HEK293 (cell line): ENCODE measurements around the gene BTNL8.

Experiments used
- CTCF ChIA-PET: fragments of 350-600 bp; formaldehyde crosslinking; extraction: SDS; loops from one replicate; lab custom pipeline; 2021; ENCODE audit warnings: antibody characterized with exemption; lab: Yijun Ruan, JAX
- POLR2A ChIA-PET: fragments of 300-600 bp; formaldehyde crosslinking; extraction: SDS; loops from one replicate; lab custom pipeline; 2020; ENCODE audit warnings: antibody characterized with exemption, inconsistent platforms; lab: Yijun Ruan, JAX
- H3K27ac ChIP-seq: fragments of 200-500 bp; sonication (Bioruptor generic); 2 replicates; pipeline ENCODE4 v1.5.1; 2014; ENCODE audit warnings: low read depth, low read length, control low read depth, inconsistent platforms; ENCODE audit errors: extremely low read depth
- H3K36me3 ChIP-seq, 2 experiments: fragments of 200-500 bp in 1 of 2; sonication (Bioruptor generic) in 1 of 2; 1 replicate in 1 of 2; 2 replicates in 1 of 2; pipeline ENCODE4 v1.5.1; 2014 to 2017; ENCODE audit warnings: inconsistent platforms in 2 of 2, low read length in 2 of 2; ENCODE audit not compliant: control insufficient read depth in 2 of 2, insufficient read depth in 1 of 2
- H3K4me1 ChIP-seq: fragments of 200-500 bp; sonication (Bioruptor generic); 2 replicates; pipeline ENCODE4 v1.5.1; 2014; ENCODE audit warnings: mild to moderate bottlenecking, low read length, inconsistent platforms; ENCODE audit not compliant: control insufficient read depth, insufficient read depth
- H3K4me3 ChIP-seq: 2 replicates; pipeline ENCODE4 v1.5.1; 2011; ENCODE audit warnings: low read depth, mild to moderate bottlenecking, control low read depth, low read length, moderate library complexity
- H3K9me3 ChIP-seq: fragments of 200-500 bp; sonication (Bioruptor generic); 2 replicates; pipeline ENCODE4 v1.5.1; 2014; ENCODE audit warnings: low read depth, low read length, inconsistent platforms; ENCODE audit not compliant: control insufficient read depth, insufficient read depth
- FEZF1 ChIP-seq: fragments of 450-650 bp; formaldehyde crosslinking; IDR thresholded peaks from 2 replicates; pipeline ENCODE4 v1.5.1; 2016; ENCODE audit warnings: missing biosample characterization, missing genetic modification characterization
- GLI4 ChIP-seq: fragments of 450-650 bp; formaldehyde crosslinking; IDR thresholded peaks from 2 replicates; pipeline ENCODE4 v1.5.1; 2016; ENCODE audit warnings: missing biosample characterization, missing genetic modification characterization
- PRDM4 ChIP-seq: fragments of 450-650 bp; formaldehyde crosslinking; IDR thresholded peaks from 2 replicates; pipeline ENCODE4 v1.5.1; 2017; ENCODE audit warnings: missing biosample characterization, missing genetic modification characterization
- ZBTB48 ChIP-seq: fragments of 450-650 bp; formaldehyde crosslinking; IDR thresholded peaks from 2 replicates; pipeline ENCODE4 v1.5.1; 2016; ENCODE audit warnings: missing biosample characterization, missing genetic modification characterization
- ZBTB49 ChIP-seq: fragments of 450-650 bp; formaldehyde crosslinking; IDR thresholded peaks from 2 replicates; pipeline ENCODE4 v1.5.1; 2016; ENCODE audit warnings: missing biosample characterization, missing genetic modification characterization, low read depth
- ZNF155 ChIP-seq: fragments of 450-650 bp; formaldehyde crosslinking; IDR thresholded peaks from 2 replicates; pipeline ENCODE4 v1.5.1; 2016; ENCODE audit warnings: missing biosample characterization, missing genetic modification characterization
- ZNF174 ChIP-seq: fragments of 450-650 bp; formaldehyde crosslinking; IDR thresholded peaks from 2 replicates; pipeline ENCODE4 v1.5.0; 2017; ENCODE audit warnings: missing biosample characterization, mild to moderate bottlenecking, missing genetic modification characterization
- ZNF24 ChIP-seq: fragments of 450-650 bp; formaldehyde crosslinking; IDR thresholded peaks from 2 replicates; pipeline ENCODE4 v1.5.1; 2016; ENCODE audit warnings: missing biosample characterization, missing genetic modification characterization
- ZNF394 ChIP-seq: fragments of 450-650 bp; formaldehyde crosslinking; IDR thresholded peaks from 2 replicates; pipeline ENCODE4 v1.5.1; 2016; ENCODE audit warnings: missing biosample characterization, missing genetic modification characterization, mild to moderate bottlenecking, moderate library complexity, borderline replicate concordance
- ZNF514 ChIP-seq: fragments of 450-650 bp; formaldehyde crosslinking; IDR thresholded peaks from 2 replicates; pipeline ENCODE4 v1.5.1; 2016; ENCODE audit warnings: missing biosample characterization, missing genetic modification characterization
- ZNF549 ChIP-seq: fragments of 450-650 bp; IDR thresholded peaks from 2 replicates; pipeline ENCODE4 v1.5.1; 2018; ENCODE audit warnings: missing biosample characterization, missing genetic modification characterization, mild to moderate bottlenecking, inconsistent platforms, moderate library complexity
- ZNF580 ChIP-seq: fragments of 450-650 bp; formaldehyde crosslinking; IDR thresholded peaks from 2 replicates; pipeline ENCODE4 v1.5.1; 2016; ENCODE audit warnings: missing biosample characterization, missing genetic modification characterization
- ZNF600 ChIP-seq: fragments of 450-650 bp; formaldehyde crosslinking; IDR thresholded peaks from 2 replicates; pipeline ENCODE4 v1.5.1; 2016; ENCODE audit warnings: missing biosample characterization, missing genetic modification characterization
- ZNF658 ChIP-seq: fragments of 450-650 bp; formaldehyde crosslinking; IDR thresholded peaks from 2 replicates; pipeline ENCODE4; 2016; ENCODE audit warnings: missing biosample characterization, missing genetic modification characterization
- ZNF660 ChIP-seq: fragments of 450-650 bp; IDR thresholded peaks from 2 replicates; pipeline ENCODE4 v1.5.1; 2018; ENCODE audit warnings: missing biosample characterization, mild to moderate bottlenecking, missing genetic modification characterization
- ZNF704 ChIP-seq: fragments of 450-650 bp; formaldehyde crosslinking; IDR thresholded peaks from 2 replicates; pipeline ENCODE4 v1.5.1; 2016; ENCODE audit warnings: missing biosample characterization, missing genetic modification characterization

The BTNL8 gene

GRCh38 chr5:180908400-180908799 is 9.4 kb downstream of the BTNL8 start (continued):
- no peak for TF ChIP-seq ZBTB49 (tag by site-specific recombination)

GRCh38 chr5:180908998-180909731 is 10.2 kb downstream of the BTNL8 start:
- TF ChIP-seq ZNF580 (tag by site-specific recombination) = no peak
- TF ChIP-seq, all 188 proteins: peak for 0

GRCh38 chr5:180909782-180910181 is 10.8 kb downstream of the BTNL8 start:
- CTCF ChIA-PET = interaction anchor here (0.6 to 0.7 kb wide), 2 partner anchors 19 to 302 kb away, joined by 3 to 4 read pairs; no protein-coding TSS in a partner anchor

More at GRCh38 chr5:180908998-180909731, 10.2 kb downstream of the BTNL8 start:
- H3K4me1 ChIP-seq = no peaks in the 10 kb centered on the region
- no peak overlapping the region for H3K27ac ChIP-seq
- ChIA-PET POLR2A (no interaction called here), CTCF (no interaction called here)
- H3K9me3 ChIP-seq = no peaks in the 10 kb centered on the region
- H3K4me3 ChIP-seq = no peak overlapping the region
- H3K36me3 ChIP-seq = no peaks in the 10 kb centered on the region

More at GRCh38 chr5:180909782-180910181, 10.8 kb downstream of the BTNL8 start:
- Histone ChIP-seq H3K27ac (no peak overlapping the region), H3K9me3 (no peaks in the 10 kb centered on the region), H3K4me1 (no peaks in the 10 kb centered on the region), H3K36me3 (no peaks in the 10 kb centered on the region), H3K4me3 (no peak overlapping the region)
- POLR2A ChIA-PET = no interaction called here
- TF ChIP-seq ZNF24 (tag by site-specific recombination) = no peak
- TF ChIP-seq ZNF600 = no peak
- TF ChIP-seq ZBTB49 (tag by site-specific recombination) = no peak
- no peak for TF ChIP-seq ZNF155
- TF ChIP-seq ZNF394 (tag by site-specific recombination) = no peak
- TF ChIP-seq FEZF1 = no peak
- no peak for TF ChIP-seq PRDM4 (tag by site-specific recombination)
- no peak for TF ChIP-seq ZNF174 (tag by site-specific recombination)
- no peak for TF ChIP-seq ZNF549 (tag by site-specific recombination)
- TF ChIP-seq ZBTB48 = no peak
- no peak for TF ChIP-seq GLI4 (tag by site-specific recombination)
- no peak for TF ChIP-seq ZNF514
- no peak for TF ChIP-seq ZNF658 (tag by site-specific recombination)
- no peak for TF ChIP-seq ZNF704 (tag by site-specific recombination)
- no peak for TF ChIP-seq ZNF660 (tag by site-specific recombination)
- TF ChIP-seq, all 188 proteins: peak for 0
